HUES64 (cell line): ENCODE measurements around the gene CDO1.
A peak's percentile ranks its signal among the peaks of the same experiment; 100 is the strongest.
"Not testable (repeated sequence)": the region's sequence is repeated elsewhere in the genome, so short reads cannot be mapped to it uniquely, and the experiment has no call there.

Experiments
- H3K27ac ChIP-seq: 2 replicates; pipeline ENCODE4 v1.7.0; 2013; ENCODE audit warnings: low read depth, low read length, inconsistent platforms
- H3K27me3 ChIP-seq: 2 replicates; pipeline ENCODE4 v1.6.1; 2013; ENCODE audit warnings: mild to moderate bottlenecking, low read length; ENCODE audit not compliant: insufficient read depth
- H3K36me3 ChIP-seq: 2 replicates; pipeline ENCODE4 v1.6.1; 2013; ENCODE audit warnings: mild to moderate bottlenecking, low read length; ENCODE audit not compliant: insufficient read depth
- H3K4me1 ChIP-seq: 2 replicates; pipeline ENCODE4 v1.6.1; 2013; ENCODE audit warnings: mild to moderate bottlenecking, low read length, moderate library complexity; ENCODE audit not compliant: insufficient read depth
- H3K4me3 ChIP-seq: 2 replicates; pipeline ENCODE4 v1.5.1; 2013; ENCODE audit warnings: mild to moderate bottlenecking, low read length, moderate library complexity
- H3K9ac ChIP-seq: 2 replicates; pipeline ENCODE4 v1.6.1; 2013; ENCODE audit warnings: mild to moderate bottlenecking, low read depth, low read length
- H3K9me3 ChIP-seq: 2 replicates; pipeline ENCODE4 v1.6.1; 2013; ENCODE audit warnings: low read depth, low read length; ENCODE audit not compliant: insufficient read depth
- WGBS: fragments of 150-250, 120-280 bp; methylation state at CpG from one replicate; pipeline ENCODE4 v1.1.7; 2013; ENCODE audit warnings: missing lambda C conversion rate; 5-methylcytosine and 5-hydroxymethylcytosine counted together

Gene CDO1

DNA sequence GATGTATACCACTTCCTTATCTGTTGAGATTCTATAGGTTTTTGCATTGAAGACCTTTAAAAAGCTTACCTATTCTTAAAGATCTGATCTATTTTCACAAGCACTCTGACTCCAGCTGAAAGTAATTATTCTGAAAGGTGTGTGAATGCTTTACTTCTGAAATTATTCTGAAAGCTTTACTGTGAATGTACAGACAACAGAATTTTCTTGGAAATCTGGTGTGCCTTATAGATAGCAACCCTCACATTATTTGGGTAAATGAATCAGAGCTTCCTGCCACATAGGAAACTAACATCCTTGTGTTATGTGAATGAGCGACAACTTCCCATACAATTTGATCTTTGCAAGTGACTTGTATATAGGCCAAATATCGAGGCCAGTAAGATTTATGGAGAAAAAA is 6.5 kb downstream of the CDO1 start:
- Histone ChIP-seq H3K27me3 (peaks cover 15% of the 10 kb centered on the region), H3K9me3 (no peaks in the 10 kb centered on the region), H3K36me3 (peaks cover 24% of the 10 kb centered on the region), H3K4me1 (peaks cover 21% of the 10 kb centered on the region), H3K9ac (no peak overlapping the region), H3K27ac (no peak overlapping the region), H3K4me3 (no peak overlapping the region)
- 100% methylated on average over 1 of the region's 2 CpGs for WGBS

GRCh38 chr5:115808066-115808465 is 8.4 kb downstream of the CDO1 start:
- peaks cover 29% of the 10 kb centered on the region for H3K36me3 ChIP-seq
- H3K4me3 ChIP-seq, H3K9ac ChIP-seq, H3K9me3 ChIP-seq, H3K27me3 ChIP-seq, H3K27ac ChIP-seq: not testable (repeated sequence)
- peaks cover 15% of the 10 kb centered on the region for H3K4me1 ChIP-seq
- 84% methylated on average over 2 of the region's 2 CpGs for WGBS

DNA sequence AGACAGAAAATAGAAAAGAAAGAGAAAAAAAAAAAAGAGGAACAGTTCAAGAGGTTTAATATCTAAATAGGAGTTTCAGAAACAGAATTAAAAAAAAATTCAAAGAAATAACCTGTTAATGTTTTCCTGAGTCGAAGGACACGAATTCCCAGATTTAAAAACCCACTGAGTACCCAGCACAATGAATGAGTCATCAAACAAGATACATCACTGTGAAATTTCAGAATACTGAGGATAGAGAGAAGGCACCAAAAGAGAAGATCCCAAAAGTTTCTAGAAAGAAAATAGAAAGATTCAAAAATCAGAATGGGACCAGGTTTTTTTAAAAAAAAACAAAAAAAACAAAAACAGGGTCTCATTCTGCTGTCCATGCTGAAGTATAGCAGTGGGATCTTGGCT is 8.8 kb downstream of the CDO1 start:
- Histone ChIP-seq H3K9ac (no peak overlapping the region), H3K4me3 (no peak overlapping the region), H3K4me1 (peaks cover 15% of the 10 kb centered on the region), H3K27ac (no peak overlapping the region; the same call in 1 of the 2 replicates), H3K27me3 (no peaks in the 10 kb centered on the region), H3K9me3 (no peaks in the 10 kb centered on the region), H3K36me3 (peaks cover 29% of the 10 kb centered on the region)
- 79% methylated on average over 2 of the region's 2 CpGs for WGBS

DNA sequence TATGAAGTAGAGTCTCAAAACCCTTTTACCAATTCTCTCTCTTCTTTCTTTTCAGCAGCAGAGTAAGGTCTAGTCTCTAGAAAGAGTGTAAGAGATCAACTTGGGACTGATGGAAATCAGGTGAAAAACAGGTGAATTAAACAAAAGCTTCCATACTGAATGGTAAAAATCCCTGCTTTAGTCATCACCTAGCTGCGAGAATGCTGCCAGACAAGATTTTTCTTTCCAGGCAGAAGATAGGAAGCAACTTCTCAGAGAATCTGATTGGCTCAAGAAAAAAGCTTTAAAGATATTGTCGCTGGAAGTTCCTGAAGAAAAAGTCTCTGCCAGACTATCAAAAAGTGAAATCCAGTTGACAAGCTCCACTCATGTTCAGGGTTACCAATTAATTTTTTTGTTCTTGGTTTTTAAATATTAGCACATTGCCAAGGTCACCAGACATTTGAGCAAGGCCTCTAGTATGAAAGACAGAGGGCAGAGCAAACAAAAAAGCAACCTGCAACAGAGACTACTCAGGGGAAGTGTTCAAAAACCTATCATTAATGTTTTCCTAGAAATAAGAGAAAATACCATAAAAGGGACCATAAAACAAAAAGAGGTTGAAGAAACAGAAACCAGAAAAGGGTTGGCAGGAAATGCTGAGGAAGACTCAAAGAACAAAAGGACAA is 9.3 kb downstream of the CDO1 start:
- no peak overlapping the region; the same call in 1 of the 2 replicates for H3K27ac ChIP-seq
- 91% methylated on average over 2 of the region's 2 CpGs for WGBS
- peaks cover 26% of the 10 kb centered on the region for H3K36me3 ChIP-seq
- H3K9me3 ChIP-seq = no peaks in the 10 kb centered on the region
- H3K27me3 ChIP-seq = no peaks in the 10 kb centered on the region
- peak overlapping the region; percentile 39; the same call in 1 of the 2 replicates for H3K9ac ChIP-seq
- no peak overlapping the region for H3K4me3 ChIP-seq
- peaks cover 15% of the 10 kb centered on the region for H3K4me1 ChIP-seq

DNA sequence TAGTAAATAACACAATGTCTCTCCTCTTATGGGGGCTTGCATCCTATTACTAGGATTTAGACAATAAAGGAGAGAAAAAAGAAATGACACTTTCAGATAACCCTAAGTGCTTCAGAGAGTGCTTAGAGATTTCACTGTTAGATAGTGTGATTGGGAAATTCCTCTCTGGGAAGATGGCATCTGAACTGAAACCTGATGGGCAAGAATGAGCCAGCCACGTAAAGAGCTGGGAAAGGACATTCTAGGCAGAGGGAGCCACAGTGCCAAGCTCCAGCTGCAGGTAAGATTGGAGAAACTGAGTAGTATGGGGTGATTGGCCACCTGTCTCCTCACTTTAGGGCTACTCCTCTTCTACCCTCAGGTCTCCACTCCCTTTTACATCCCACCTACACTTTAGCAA is 14.5 kb downstream of the CDO1 start:
- Histone ChIP-seq H3K27ac (no peak overlapping the region), H3K36me3 (peaks cover 19% of the 10 kb centered on the region), H3K4me3 (no peak overlapping the region), H3K9ac (no peak overlapping the region), H3K9me3 (no peaks in the 10 kb centered on the region), H3K4me1 (peaks cover 7% of the 10 kb centered on the region), H3K27me3 (no peaks in the 10 kb centered on the region)
- 83% methylated on average over 1 of the region's 1 CpG for WGBS

DNA sequence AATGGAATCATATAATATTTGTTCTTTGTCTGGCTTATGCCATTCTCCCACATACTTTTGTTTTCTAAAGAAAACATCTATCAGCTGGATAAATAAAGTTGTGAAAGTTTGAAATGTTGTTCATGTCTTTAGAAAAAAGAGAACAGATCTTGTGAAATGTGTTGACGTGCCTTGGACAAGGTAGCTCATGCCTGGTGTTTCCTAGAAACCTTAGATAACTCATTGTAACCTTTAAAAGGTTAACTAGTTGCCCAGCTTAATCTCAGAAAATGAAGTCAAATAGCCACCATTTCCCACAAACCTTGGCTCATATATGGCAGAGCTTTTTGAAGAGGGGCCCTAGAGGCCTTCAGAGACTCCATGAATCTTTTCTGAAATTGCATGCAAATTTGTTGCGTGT is 15.3 kb downstream of the CDO1 start:
- 98% methylated on average over 2 of the region's 2 CpGs for WGBS
- H3K4me3 ChIP-seq = no peak overlapping the region
- no peaks in the 10 kb centered on the region for H3K4me1 ChIP-seq

GRCh38 chr5:115800108-115800507 is 16.4 kb downstream of the CDO1 start:
- no peaks in the 10 kb centered on the region for H3K4me1 ChIP-seq

More for the DNA sequence above, 15.3 kb downstream of the CDO1 start:
- Histone ChIP-seq H3K27ac (no peak overlapping the region), H3K9me3 (no peaks in the 10 kb centered on the region), H3K27me3 (no peaks in the 10 kb centered on the region), H3K36me3 (peaks cover 16% of the 10 kb centered on the region), H3K9ac (no peak overlapping the region)

GRCh38 chr5:115798252-115798651 is 18.2 kb downstream of the CDO1 start:
- WGBS = 93% methylated on average over 2 of the region's 2 CpGs
- Histone ChIP-seq H3K27ac (no peak overlapping the region), H3K9me3 (no peaks in the 10 kb centered on the region), H3K27me3 (no peaks in the 10 kb centered on the region), H3K4me1 (no peaks in the 10 kb centered on the region), H3K9ac (no peak overlapping the region), H3K36me3 (no peaks in the 10 kb centered on the region), H3K4me3 (no peak overlapping the region)

More at GRCh38 chr5:115800108-115800507, 16.4 kb downstream of the CDO1 start:
- Histone ChIP-seq H3K9me3 (no peaks in the 10 kb centered on the region), H3K27ac (no peak overlapping the region), H3K4me3 (no peak overlapping the region), H3K27me3 (no peaks in the 10 kb centered on the region), H3K36me3 (peaks cover 6% of the 10 kb centered on the region), H3K9ac (no peak overlapping the region)
- 92% methylated on average over 2 of the region's 2 CpGs for WGBS

GRCh38 chr5:115796656-115797055 is 19.8 kb downstream of the CDO1 start:
- no peak overlapping the region for H3K9ac ChIP-seq
- H3K27ac ChIP-seq = no peak overlapping the region
- 85% methylated on average over 3 of the region's 3 CpGs for WGBS
- H3K4me3 ChIP-seq = no peak overlapping the region
- H3K9me3 ChIP-seq = no peaks in the 10 kb centered on the region
- no peaks in the 10 kb centered on the region for H3K36me3 ChIP-seq
- no peaks in the 10 kb centered on the region for H3K4me1 ChIP-seq
- no peaks in the 10 kb centered on the region for H3K27me3 ChIP-seq

DNA sequence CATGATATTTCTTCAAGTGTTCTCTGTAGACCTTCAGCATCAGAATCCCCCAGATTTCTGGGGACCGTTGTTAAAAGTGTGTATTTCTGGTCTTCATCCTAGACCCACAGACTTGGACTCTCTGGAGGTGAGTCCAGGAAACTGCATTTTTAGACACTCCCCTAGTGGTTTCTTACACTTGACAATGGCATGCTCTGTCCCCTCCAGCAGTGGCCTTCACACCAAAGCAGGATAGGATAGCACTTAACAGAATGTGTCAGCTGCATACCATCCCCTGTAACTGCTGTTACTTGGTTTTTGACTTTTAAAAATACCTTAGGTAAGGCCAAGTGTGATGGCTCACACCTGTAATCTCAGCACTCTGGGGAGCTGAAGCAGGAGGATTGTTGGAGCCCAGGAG is 20.8 kb downstream of the CDO1 start:
- H3K4me3 ChIP-seq = no peak overlapping the region
- H3K9me3 ChIP-seq = no peaks in the 10 kb centered on the region
- H3K36me3 ChIP-seq = no peaks in the 10 kb centered on the region
- H3K27ac ChIP-seq = no peak overlapping the region
- H3K4me1 ChIP-seq = no peaks in the 10 kb centered on the region
- WGBS = 83% methylated on average over 1 of the region's 1 CpG
- H3K27me3 ChIP-seq = no peaks in the 10 kb centered on the region
- no peak overlapping the region for H3K9ac ChIP-seq

DNA sequence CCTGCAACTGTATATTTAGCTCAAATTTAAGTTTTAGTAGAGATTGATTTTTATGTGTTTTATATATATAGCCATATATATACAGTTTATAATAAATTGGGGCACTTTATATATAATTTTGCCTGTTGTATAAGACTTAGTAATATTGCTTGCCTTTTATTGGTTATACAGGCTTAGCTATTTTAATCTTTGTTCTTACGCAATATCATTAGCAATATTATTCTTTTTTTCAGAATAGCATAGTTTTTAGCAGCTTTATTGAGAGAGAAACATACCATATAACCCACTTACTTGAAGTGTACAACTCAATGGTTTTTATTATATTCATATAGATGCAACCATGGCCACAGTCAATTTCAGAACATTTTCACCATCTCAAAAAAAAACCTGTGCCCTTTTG is 28.0 kb downstream of the CDO1 start:
- H3K27ac ChIP-seq = no peak overlapping the region
- H3K4me1 ChIP-seq = peaks cover 9% of the 10 kb centered on the region
- no peaks in the 10 kb centered on the region for H3K27me3 ChIP-seq
- no peak overlapping the region for H3K9ac ChIP-seq
- peaks cover 12% of the 10 kb centered on the region for H3K9me3 ChIP-seq
- no peaks in the 10 kb centered on the region for H3K36me3 ChIP-seq
- H3K4me3 ChIP-seq = no peak overlapping the region
- WGBS = no CpG with 5 or more reads among the region's 1 CpG

DNA sequence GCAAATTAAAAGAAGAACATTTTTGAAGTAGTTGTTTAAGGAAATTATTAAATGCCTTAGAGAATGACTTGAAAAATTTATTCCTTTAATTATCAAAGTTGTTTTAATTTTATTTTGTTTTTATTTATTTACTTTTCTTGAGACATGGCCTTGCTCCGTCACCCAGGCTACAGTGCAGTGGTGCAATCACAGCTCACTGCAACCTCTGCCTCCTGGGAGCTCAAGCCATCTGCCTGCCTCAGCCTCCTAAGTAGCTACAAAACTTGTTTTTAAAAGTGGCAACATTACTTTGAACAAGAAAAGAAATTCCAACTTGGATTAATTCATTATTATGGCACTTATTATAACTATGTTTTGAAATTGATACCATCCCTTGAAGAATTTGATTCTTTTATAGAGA is 29.0 kb downstream of the CDO1 start:
- Histone ChIP-seq H3K4me3 (no peak overlapping the region), H3K27ac (no peak overlapping the region), H3K9ac (no peak overlapping the region), H3K9me3 (peaks cover 12% of the 10 kb centered on the region), H3K36me3 (no peaks in the 10 kb centered on the region), H3K27me3 (no peaks in the 10 kb centered on the region), H3K4me1 (peaks cover 9% of the 10 kb centered on the region)
- 0% methylated on average over 1 of the region's 1 CpG for WGBS
